ENCODE data around the gene ATCAY. TPM values are rescaled to one million over a fixed set of nuclear protein-coding genes. Genes with fewer than 3 reads are reported as not detected.
"Not testable (repeated sequence)": the region's sequence is repeated elsewhere in the genome, so short reads cannot be mapped to it uniquely, and the experiment has no call there.

The ATCAY gene
- total and polyA plus RNA-seq, 2 experiments from 2014 or later = not detected

DNA sequence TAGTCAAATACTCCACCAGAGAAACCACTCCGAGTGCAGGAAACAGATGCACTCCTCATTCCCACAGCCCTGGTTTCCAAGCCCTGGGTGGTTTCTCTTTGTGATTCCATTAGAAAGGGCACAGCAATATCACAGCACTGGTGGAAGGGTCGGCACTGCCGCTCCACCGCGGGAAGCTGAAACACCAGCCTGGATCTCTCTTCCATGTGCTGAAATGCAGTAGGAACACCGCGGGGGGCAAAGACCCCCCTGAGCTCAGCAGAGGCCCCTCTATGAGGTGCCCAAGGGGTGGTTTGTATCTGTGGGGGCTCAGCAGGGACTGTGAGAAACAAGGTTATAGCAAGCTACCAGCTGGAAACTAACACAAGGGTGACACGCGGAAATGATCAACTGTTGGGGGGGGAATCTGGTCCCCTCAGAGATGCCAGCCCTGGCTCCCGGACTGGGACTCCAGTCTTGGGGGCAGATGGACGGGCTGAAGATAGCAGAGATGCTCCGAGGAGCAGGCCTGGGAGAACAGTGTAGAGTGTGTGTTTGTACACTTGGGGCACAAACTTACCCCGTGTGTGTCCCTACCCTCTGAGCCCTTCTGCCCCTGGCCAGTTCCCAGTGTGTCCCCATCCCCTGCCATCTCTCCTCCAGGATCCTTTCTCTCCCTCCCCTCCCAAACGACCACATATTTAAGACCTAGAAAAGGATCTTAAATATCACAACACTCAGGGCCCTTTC lies 13.4 kb upstream of the ATCAY start:
- no peak overlapping the region for H2AFZ ChIP-seq
- peaks cover 58% of the 10 kb centered on the region for H3K27me3 ChIP-seq (replicated peaks; ENCODE audit: insufficient read depth)
- 44 to 51% methylated on average over 12 to 14 of the region's 14 CpGs for WGBS, 2 experiments (ENCODE audit: low coverage in 1 of 2, low lambda C conversion rate in 2 of 2, missing lambda C conversion rate in 2 of 2)
- no peak overlapping the region for H3K9ac ChIP-seq
- H3K4me1 ChIP-seq (ENCODE audit: insufficient read depth) = no peaks in the 10 kb centered on the region
- no peaks in the 10 kb centered on the region for H4K20me1 ChIP-seq (ENCODE audit: insufficient read depth)
- no peaks in the 10 kb centered on the region for H3K9me2 ChIP-seq (ENCODE audit: insufficient read depth)
- no peaks in the 10 kb centered on the region for H3K9me3 ChIP-seq (ENCODE audit: low read depth)
- TF ChIP-seq EZH2phosphoT487 (IDR thresholded peaks at IDR 0.05; ENCODE audit: insufficient read depth, low read depth) (no peak), EZH2 (IDR thresholded peaks at IDR 0.05; ENCODE audit: insufficient read depth, poor library complexity, severe bottlenecking) (no peak)
- no peak overlapping the region for H3K4me3 ChIP-seq
- DNase-seq = no peak
- H3K4me2 ChIP-seq (ENCODE audit: unreplicated experiment) = no peak overlapping the region
- no peaks in the 10 kb centered on the region for H3K79me2 ChIP-seq (ENCODE audit: insufficient read depth)
- H3F3A ChIP-seq (ENCODE audit: insufficient read depth) = no peaks in the 10 kb centered on the region
- no peak overlapping the region for H3K27ac ChIP-seq
- in situ Hi-C loops (cut with MboI) = no loop called here
- no peaks in the 10 kb centered on the region for H3K36me3 ChIP-seq (ENCODE audit: low read depth)

DNA sequence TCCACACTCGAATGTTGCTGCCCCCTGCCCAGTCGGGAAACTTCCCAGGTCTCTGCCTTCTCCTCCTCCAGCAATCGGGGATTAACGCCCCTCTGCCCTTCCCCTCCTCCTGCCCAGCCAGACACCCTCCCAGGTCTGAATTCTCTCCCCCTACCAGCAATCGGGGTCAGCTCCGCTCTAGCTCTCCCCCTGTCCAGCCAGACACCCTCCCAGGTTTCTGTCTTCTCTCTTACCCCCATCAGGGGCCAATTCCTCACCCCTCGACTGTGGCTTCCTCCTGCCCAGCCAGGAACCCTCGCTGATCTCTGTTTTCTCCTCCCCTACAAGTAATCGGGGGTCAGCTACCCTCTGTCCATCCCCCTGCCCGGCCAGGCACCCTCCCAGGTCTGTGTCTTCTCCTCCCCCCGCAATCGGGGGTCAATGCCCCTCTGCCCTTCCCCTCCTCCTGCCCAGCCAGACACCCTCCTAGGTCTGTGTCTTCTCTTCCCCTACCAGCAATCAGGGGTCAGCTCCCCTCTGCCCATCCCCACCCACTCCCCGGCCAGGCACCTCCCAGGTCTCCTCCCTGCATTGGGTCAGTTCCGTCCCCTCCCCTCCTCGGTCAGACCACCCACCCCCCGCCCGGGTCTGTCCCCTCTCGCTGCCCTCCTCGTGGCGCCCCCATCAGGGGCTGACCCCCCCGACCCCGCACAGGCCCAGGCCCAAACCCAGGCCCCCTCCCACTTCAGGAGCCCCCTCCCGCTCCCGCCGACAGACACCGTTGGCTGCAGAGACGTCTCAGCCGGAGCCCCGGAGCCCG lies 12.3 kb upstream of the ATCAY start:
- H4K20me1 ChIP-seq (ENCODE audit: insufficient read depth) = no peaks in the 10 kb centered on the region
- no peak overlapping the region for H2AFZ ChIP-seq
- no peak overlapping the region for H3K27ac ChIP-seq
- TF ChIP-seq EZH2phosphoT487 (IDR thresholded peaks at IDR 0.05; ENCODE audit: insufficient read depth, low read depth) = no peak
- no peak for TF ChIP-seq EZH2 (IDR thresholded peaks at IDR 0.05; ENCODE audit: insufficient read depth, poor library complexity, severe bottlenecking)
- no peaks in the 10 kb centered on the region for H3F3A ChIP-seq (ENCODE audit: insufficient read depth)
- in situ Hi-C loops (cut with MboI) = no loop called here
- no peak for DNase-seq
- H3K9ac ChIP-seq = no peak overlapping the region
- no peaks in the 10 kb centered on the region for H3K36me3 ChIP-seq (ENCODE audit: low read depth)
- H3K4me2 ChIP-seq (ENCODE audit: unreplicated experiment) = no peak overlapping the region
- no peak overlapping the region for H3K4me3 ChIP-seq
- peaks cover 47% of the 10 kb centered on the region for H3K27me3 ChIP-seq (replicated peaks; ENCODE audit: insufficient read depth)
- no peaks in the 10 kb centered on the region for H3K9me3 ChIP-seq (ENCODE audit: low read depth)
- no peaks in the 10 kb centered on the region for H3K79me2 ChIP-seq (ENCODE audit: insufficient read depth)
- 7 to 10% methylated on average over 3 to 30 of the region's 30 CpGs for WGBS, 2 experiments (ENCODE audit: low coverage in 1 of 2, low lambda C conversion rate in 2 of 2, missing lambda C conversion rate in 2 of 2)
- H3K4me1 ChIP-seq (ENCODE audit: insufficient read depth) = no peaks in the 10 kb centered on the region
- H3K9me2 ChIP-seq (ENCODE audit: insufficient read depth) = no peaks in the 10 kb centered on the region

DNA sequence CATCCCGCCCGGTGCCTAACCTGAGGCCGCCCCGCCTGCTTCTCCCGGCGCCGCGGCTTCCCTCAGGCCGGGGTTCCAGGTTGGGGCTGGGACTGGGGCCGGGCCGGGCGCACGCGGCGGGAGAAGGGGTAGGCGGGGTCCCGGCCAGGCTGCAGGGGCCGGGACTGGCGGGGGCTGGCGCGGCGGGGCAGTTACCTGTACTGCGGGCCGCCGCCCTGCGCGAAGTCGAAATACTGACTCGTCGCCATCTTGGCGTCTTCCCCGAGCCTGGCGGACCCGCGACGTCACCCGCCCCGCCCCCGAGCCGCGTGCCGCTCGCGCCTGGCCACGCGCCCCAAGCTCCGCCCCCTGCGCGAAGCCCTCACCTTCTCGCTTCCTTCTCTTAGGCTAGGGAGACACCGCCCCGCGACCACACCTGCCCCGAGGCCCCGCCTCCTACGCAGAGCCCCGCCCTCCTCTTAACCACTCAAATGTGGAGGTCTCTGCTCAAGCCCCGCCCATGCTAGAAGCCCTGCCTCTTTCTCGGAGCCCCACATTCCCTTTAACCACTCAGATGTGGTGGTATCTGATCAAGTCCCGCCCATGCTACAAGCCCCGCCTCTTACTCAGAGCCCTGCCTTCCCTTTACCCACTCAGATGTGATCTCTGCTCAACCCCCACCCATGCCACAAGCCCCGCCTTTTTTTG lies 11.6 kb upstream of the ATCAY start, which contains the start of gene ZFR2:
Gene ZFR2, minus strand, starts transcription at position 269 of the 687 bp plus-strand sequence. Its CDS starts 21 bp downstream, at position 248.
- H3K9me2 ChIP-seq (ENCODE audit: insufficient read depth) = no peaks in the 10 kb centered on the region
- 11 to 31% methylated on average over 6 to 36 of the region's 62 CpGs for WGBS, 2 experiments (ENCODE audit: low coverage in 1 of 2, low lambda C conversion rate in 2 of 2, missing lambda C conversion rate in 2 of 2)
- H3K79me2 ChIP-seq (ENCODE audit: insufficient read depth) = no peaks in the 10 kb centered on the region
- in situ Hi-C loops (cut with MboI) = no loop called here
- no peaks in the 10 kb centered on the region for H3F3A ChIP-seq (ENCODE audit: insufficient read depth)
- H3K4me2 ChIP-seq (ENCODE audit: unreplicated experiment) = no peak within 1 kb of the TSS
- H2AFZ ChIP-seq = no peak within 1 kb of the TSS
- no peak for DNase-seq
- TF ChIP-seq EZH2 (IDR thresholded peaks at IDR 0.05; ENCODE audit: insufficient read depth, poor library complexity, severe bottlenecking) = no peak
- no peak for TF ChIP-seq EZH2phosphoT487 (IDR thresholded peaks at IDR 0.05; ENCODE audit: insufficient read depth, low read depth)
- H3K27me3 ChIP-seq (replicated peaks; ENCODE audit: insufficient read depth) = peaks cover 43% of the 10 kb centered on the region
- H3K27ac ChIP-seq = no peak within 1 kb of the TSS
- no peaks in the 10 kb centered on the region for H4K20me1 ChIP-seq (ENCODE audit: insufficient read depth)
- H3K9ac ChIP-seq = no peak within 1 kb of the TSS
- no peaks in the 10 kb centered on the region for H3K4me1 ChIP-seq (ENCODE audit: insufficient read depth)
- no peaks in the 10 kb centered on the region for H3K9me3 ChIP-seq (ENCODE audit: low read depth)
- H3K4me3 ChIP-seq = no peak within 1 kb of the TSS
- no peaks in the 10 kb centered on the region for H3K36me3 ChIP-seq (ENCODE audit: low read depth)

DNA sequence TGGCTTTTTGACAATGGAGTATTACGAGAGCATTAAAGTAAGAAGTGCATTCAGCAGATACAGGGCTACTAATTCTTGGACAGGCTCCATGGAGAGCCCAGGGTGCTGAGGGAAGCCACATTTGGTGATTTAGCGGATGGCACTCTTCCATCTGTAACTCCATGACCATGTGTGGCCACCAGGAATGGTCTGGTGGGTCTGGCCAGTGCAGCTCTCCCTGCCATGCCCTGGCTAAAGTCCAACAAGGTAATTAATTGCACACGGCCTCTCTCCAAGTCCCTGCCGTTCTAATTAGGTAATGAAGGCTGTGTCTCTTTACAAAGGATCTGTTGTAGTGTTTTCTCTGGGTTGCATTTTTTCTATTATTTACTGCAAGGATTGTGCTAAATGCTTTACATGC lies 7.3 kb upstream of the ATCAY start:
- TF ChIP-seq EZH2phosphoT487 (IDR thresholded peaks at IDR 0.05; ENCODE audit: insufficient read depth, low read depth) = no peak
- TF ChIP-seq EZH2 (IDR thresholded peaks at IDR 0.05; ENCODE audit: insufficient read depth, poor library complexity, severe bottlenecking) = no peak
- Histone ChIP-seq H3K79me2 (ENCODE audit: insufficient read depth) (no peaks in the 10 kb centered on the region), H2AFZ (no peak overlapping the region), H4K20me1 (ENCODE audit: insufficient read depth) (no peaks in the 10 kb centered on the region), H3K27me3 (replicated peaks; ENCODE audit: insufficient read depth) (peaks cover 7% of the 10 kb centered on the region; the same call in 1 of the 2 replicates), H3F3A (ENCODE audit: insufficient read depth) (no peaks in the 10 kb centered on the region), H3K9ac (no peak overlapping the region), H3K36me3 (ENCODE audit: low read depth) (no peaks in the 10 kb centered on the region), H3K4me2 (ENCODE audit: unreplicated experiment) (no peak overlapping the region), H3K9me2 (ENCODE audit: insufficient read depth) (no peaks in the 10 kb centered on the region), H3K9me3 (ENCODE audit: low read depth) (no peaks in the 10 kb centered on the region), H3K4me1 (ENCODE audit: insufficient read depth) (no peaks in the 10 kb centered on the region), H3K27ac (no peak overlapping the region), H3K4me3 (no peak overlapping the region)
- in situ Hi-C loops (cut with MboI) = no loop called here
- WGBS, 2 experiments (ENCODE audit: low coverage in 1 of 2, low lambda C conversion rate in 2 of 2, missing lambda C conversion rate in 2 of 2) = 11 to 12% methylated on average over 4 of the region's 4 CpGs
- no peak for DNase-seq

DNA sequence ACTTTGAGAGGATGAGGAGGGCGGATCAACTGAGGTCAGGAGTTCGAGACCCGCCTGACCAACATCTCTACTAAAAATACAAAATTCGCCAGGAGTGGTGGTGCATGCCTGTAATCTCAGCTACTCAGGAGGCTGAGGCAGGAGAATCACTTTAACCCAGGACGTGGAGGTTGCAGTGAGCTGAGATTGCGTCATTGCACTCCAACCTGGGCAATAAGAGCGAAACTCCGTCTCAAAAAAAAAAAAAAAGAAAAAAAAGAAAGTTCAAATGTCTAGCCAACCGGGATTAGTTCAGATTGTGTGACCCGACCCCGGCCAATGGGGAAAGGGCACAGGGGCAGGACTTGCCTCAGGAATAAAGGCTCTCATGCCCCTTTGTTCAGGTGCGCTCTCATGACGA lies 5.8 kb upstream of the ATCAY start:
- H3K79me2 ChIP-seq (ENCODE audit: insufficient read depth); H3K4me3 ChIP-seq; H3K36me3 ChIP-seq (ENCODE audit: low read depth); H2AFZ ChIP-seq; H3K9me2 ChIP-seq (ENCODE audit: insufficient read depth); in situ Hi-C loops (cut with MboI); H3K9me3 ChIP-seq (ENCODE audit: low read depth); H3K4me2 ChIP-seq (ENCODE audit: unreplicated experiment); H4K20me1 ChIP-seq (ENCODE audit: insufficient read depth); DNase-seq; H3K27ac ChIP-seq; H3K9ac ChIP-seq; H3F3A ChIP-seq (ENCODE audit: insufficient read depth); H3K4me1 ChIP-seq (ENCODE audit: insufficient read depth): not testable (repeated sequence)
- H3K27me3 ChIP-seq (replicated peaks; ENCODE audit: insufficient read depth) = peaks cover 13% of the 10 kb centered on the region; the same call in 1 of the 2 replicates
- WGBS, 2 experiments (ENCODE audit: low coverage in 1 of 2, low lambda C conversion rate in 2 of 2, missing lambda C conversion rate in 2 of 2) = 45 to 49% methylated on average over 11 to 13 of the region's 13 CpGs

Measured in GM23248 (cell line).